ENCODE results near the gene GRHPR. TPM values are rescaled to one million over a fixed set of nuclear protein-coding genes. Genes with fewer than 3 reads are reported as not detected.
"Not testable (repeated sequence)": the region's sequence is repeated elsewhere in the genome, so short reads cannot be mapped to it uniquely, and the experiment has no call there.

The GRHPR gene
- total and polyA plus RNA-seq, 4 donors, result 125 to 524 (median 294) TPM

DNA sequence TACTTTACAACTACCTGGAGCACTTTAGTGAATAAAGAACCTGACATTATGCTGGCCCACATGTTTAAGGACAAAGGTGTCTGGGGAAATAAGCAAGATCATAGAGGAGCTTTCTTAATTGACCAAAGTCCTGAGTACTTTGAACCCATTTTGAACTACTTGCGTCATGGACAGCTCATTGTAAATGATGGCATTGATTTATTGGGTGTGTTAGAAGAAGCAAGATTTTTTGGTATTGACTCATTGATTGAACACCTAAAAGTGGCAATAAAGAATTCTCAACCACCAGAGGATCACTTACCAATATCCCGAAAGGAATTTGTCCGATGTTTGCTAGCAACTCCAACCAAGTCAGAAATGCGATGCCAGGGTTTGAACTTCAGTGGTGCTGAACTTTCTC is 54.9 kb downstream of the GRHPR start:
- H3K27ac ChIP-seq (ENCODE audit: low read depth in 1 of 2, low read length in 2 of 2); H3K4me1 ChIP-seq (ENCODE audit: control insufficient read depth in 4 of 4, insufficient read depth in 4 of 4, low read length in 3 of 4); H3K36me3 ChIP-seq (ENCODE audit: control insufficient read depth in 4 of 4, insufficient read depth in 3 of 4, low read depth in 1 of 4, low read length in 3 of 4); H3K4me3 ChIP-seq (ENCODE audit: low read depth in 1 of 3, low read length in 3 of 3); H3K9ac ChIP-seq (ENCODE audit: low read depth in 1 of 2, low read length in 2 of 2); DNase-seq (ENCODE audit: low spot score); H3K27me3 ChIP-seq (ENCODE audit: control insufficient read depth in 4 of 4, insufficient read depth in 4 of 4, low read length in 3 of 4); H3K9me3 ChIP-seq (ENCODE audit: control insufficient read depth in 4 of 4, low read length in 3 of 4): not testable (repeated sequence)
- 76% methylated on average over 4 of the region's 4 CpGs for WGBS
- TF ChIP-seq HNF4G (IDR thresholded peaks at IDR 0.05), result peak; percentile 20
- TF ChIP-seq ATF3 (IDR thresholded peaks at IDR 0.05), result peak; percentile 16
- TF ChIP-seq RXRA (IDR thresholded peaks at IDR 0.05), result peak in 1 of 2 donors; percentile 42
- peak; percentile 57 to 74 for TF ChIP-seq HNF4A (conservative IDR thresholded peaks at IDR 0.05)

DNA sequence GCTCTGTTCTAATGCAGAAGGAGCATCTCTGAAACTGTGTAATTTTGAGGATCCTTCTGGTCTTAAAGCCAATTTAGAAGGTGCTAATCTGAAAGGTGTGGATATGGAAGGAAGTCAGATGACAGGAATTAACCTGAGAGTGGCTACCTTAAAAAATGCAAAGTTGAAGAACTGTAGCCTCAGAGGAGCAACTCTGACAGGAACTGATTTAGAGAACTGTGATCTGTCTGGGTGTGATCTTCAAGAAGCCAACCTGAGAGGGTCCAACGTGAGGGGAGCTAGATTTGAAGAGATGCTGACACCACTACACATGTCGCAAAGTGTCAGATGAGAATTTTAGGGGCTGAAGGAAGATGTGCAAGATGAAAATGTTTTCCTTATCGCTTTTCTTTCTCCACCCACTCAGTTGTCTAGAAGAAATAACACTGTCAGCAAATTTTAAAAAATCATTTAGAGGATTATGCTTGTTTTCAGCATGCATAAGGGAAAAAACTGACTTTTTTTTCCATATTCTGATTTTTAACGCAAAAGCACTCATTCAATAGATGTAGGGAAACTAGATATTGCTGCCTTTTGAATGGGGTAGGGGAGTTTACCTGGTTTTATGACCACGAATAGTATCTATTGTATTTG is 55.6 kb downstream of the GRHPR start:
- 75% methylated on average over 5 of the region's 5 CpGs for WGBS
- not testable (repeated sequence) for H3K4me1 ChIP-seq (ENCODE audit: control insufficient read depth in 4 of 4, insufficient read depth in 4 of 4, low read length in 3 of 4)

GRCh38 chr9:37480759-37481158 is 58.3 kb downstream of the GRHPR start:
- no peak for DNase-seq (ENCODE audit: low spot score)
- no peak overlapping the region for H3K9ac ChIP-seq (ENCODE audit: low read depth in 1 of 2, low read length in 2 of 2)
- no peaks in the 10 kb centered on the region for H3K9me3 ChIP-seq (ENCODE audit: control insufficient read depth in 4 of 4, low read length in 3 of 4)
- WGBS, result 95% methylated on average over 3 of the region's 3 CpGs
- H3K4me3 ChIP-seq (ENCODE audit: low read depth in 1 of 3, low read length in 3 of 3), result no peak overlapping the region
- H3K4me1 ChIP-seq (ENCODE audit: control insufficient read depth in 4 of 4, insufficient read depth in 4 of 4, low read length in 3 of 4), result peaks cover 0 to 6% (median 3%) of the 10 kb centered on the region in 4 donors
- no peaks in the 10 kb centered on the region for H3K36me3 ChIP-seq (ENCODE audit: control insufficient read depth in 4 of 4, insufficient read depth in 3 of 4, low read depth in 1 of 4, low read length in 3 of 4)
- H3K27me3 ChIP-seq (ENCODE audit: control insufficient read depth in 4 of 4, insufficient read depth in 4 of 4, low read length in 3 of 4), result no peaks in the 10 kb centered on the region
- no peak overlapping the region for H3K27ac ChIP-seq (ENCODE audit: low read depth in 1 of 2, low read length in 2 of 2)
- TF ChIP-seq, protein P1, sequence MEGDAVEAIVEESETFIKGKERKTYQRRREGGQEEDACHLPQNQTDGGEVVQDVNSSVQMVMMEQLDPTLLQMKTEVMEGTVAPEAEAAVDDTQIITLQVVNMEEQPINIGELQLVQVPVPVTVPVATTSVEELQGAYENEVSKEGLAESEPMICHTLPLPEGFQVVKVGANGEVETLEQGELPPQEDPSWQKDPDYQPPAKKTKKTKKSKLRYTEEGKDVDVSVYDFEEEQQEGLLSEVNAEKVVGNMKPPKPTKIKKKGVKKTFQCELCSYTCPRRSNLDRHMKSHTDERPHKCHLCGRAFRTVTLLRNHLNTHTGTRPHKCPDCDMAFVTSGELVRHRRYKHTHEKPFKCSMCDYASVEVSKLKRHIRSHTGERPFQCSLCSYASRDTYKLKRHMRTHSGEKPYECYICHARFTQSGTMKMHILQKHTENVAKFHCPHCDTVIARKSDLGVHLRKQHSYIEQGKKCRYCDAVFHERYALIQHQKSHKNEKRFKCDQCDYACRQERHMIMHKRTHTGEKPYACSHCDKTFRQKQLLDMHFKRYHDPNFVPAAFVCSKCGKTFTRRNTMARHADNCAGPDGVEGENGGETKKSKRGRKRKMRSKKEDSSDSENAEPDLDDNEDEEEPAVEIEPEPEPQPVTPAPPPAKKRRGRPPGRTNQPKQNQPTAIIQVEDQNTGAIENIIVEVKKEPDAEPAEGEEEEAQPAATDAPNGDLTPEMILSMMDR (IDR thresholded peaks at IDR 0.05; ENCODE audit: low read depth, low read length, missing input control), result no peak
- TF ChIP-seq ATF3 (IDR thresholded peaks at IDR 0.05) (no peak), SP1 (IDR thresholded peaks at IDR 0.05) (no peak), NR2F2 (IDR thresholded peaks at IDR 0.05) (no peak), GABPA (IDR thresholded peaks at IDR 0.05 in 1 of 2, conservative IDR thresholded peaks at IDR 0.05 in 1 of 2) (no peak), MAX (IDR thresholded peaks at IDR 0.05) (no peak)
- TF ChIP-seq, protein P2, sequence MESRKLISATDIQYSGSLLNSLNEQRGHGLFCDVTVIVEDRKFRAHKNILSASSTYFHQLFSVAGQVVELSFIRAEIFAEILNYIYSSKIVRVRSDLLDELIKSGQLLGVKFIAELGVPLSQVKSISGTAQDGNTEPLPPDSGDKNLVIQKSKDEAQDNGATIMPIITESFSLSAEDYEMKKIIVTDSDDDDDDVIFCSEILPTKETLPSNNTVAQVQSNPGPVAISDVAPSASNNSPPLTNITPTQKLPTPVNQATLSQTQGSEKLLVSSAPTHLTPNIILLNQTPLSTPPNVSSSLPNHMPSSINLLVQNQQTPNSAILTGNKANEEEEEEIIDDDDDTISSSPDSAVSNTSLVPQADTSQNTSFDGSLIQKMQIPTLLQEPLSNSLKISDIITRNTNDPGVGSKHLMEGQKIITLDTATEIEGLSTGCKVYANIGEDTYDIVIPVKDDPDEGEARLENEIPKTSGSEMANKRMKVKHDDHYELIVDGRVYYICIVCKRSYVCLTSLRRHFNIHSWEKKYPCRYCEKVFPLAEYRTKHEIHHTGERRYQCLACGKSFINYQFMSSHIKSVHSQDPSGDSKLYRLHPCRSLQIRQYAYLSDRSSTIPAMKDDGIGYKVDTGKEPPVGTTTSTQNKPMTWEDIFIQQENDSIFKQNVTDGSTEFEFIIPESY (IDR thresholded peaks at IDR 0.05), result no peak

More for the DNA sequence above, 55.6 kb downstream of the GRHPR start:
- H3K9ac ChIP-seq (ENCODE audit: low read depth in 1 of 2, low read length in 2 of 2); H3K36me3 ChIP-seq (ENCODE audit: control insufficient read depth in 4 of 4, insufficient read depth in 3 of 4, low read depth in 1 of 4, low read length in 3 of 4); H3K4me3 ChIP-seq (ENCODE audit: low read depth in 1 of 3, low read length in 3 of 3); DNase-seq (ENCODE audit: low spot score); H3K9me3 ChIP-seq (ENCODE audit: control insufficient read depth in 4 of 4, low read length in 3 of 4); H3K27me3 ChIP-seq (ENCODE audit: control insufficient read depth in 4 of 4, insufficient read depth in 4 of 4, low read length in 3 of 4); H3K27ac ChIP-seq (ENCODE audit: low read depth in 1 of 2, low read length in 2 of 2): not testable (repeated sequence)

All from liver (tissue), 9 donors.